GM19395 (cell line): Measurements from ENCODE around the gene ATXN2.
"Not testable (repeated sequence)": the region's sequence is repeated elsewhere in the genome, so short reads cannot be mapped to it uniquely, and the experiment has no call there.

Source experiments
- ATAC-seq: cut with Tn5 transposase; IDR thresholded peaks from one replicate; pipeline ENCODE4 v1.9.1; 2021; ENCODE audit warnings: mild to moderate bottlenecking, moderate library complexity; ENCODE audit not compliant: unreplicated experiment

The ATXN2 gene

DNA sequence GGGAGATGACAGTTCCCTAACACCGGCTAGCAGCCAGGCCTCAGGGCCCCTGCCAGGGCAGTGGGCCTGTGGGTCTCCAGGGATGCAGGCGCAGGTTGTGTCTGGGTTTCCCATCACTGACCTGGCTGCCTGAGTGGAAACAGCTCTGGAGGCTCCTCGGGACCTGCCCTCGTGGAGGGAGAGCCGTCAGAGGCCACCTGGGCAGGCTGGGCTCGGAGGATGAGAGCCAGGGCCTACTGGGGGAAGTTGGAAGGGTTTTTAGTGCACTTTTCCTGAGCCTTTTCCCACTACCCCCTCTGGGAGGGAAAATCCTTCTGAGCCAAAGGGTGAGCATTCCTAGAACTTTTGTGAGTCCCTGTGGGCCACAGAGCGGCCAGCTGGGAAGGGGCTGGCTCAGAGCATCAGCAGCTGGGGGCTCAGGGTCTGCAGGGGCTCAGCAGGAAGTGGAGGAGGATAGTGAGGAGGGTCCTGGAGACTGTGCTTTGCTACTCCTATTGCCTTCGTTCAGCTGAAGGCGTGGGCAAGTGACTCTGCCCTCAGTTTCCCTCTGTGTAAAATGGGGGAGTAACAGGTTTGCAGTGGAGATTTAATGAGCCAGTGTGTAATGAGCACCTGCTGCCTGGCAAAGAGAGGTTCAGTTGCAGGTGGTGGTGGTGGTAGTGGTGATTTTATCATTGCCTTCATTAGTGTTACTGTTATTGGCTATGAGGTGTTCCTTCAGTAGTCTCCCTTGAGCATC is 191.6 kb downstream of the ATXN2 start:
- ATAC-seq: no peak

DNA sequence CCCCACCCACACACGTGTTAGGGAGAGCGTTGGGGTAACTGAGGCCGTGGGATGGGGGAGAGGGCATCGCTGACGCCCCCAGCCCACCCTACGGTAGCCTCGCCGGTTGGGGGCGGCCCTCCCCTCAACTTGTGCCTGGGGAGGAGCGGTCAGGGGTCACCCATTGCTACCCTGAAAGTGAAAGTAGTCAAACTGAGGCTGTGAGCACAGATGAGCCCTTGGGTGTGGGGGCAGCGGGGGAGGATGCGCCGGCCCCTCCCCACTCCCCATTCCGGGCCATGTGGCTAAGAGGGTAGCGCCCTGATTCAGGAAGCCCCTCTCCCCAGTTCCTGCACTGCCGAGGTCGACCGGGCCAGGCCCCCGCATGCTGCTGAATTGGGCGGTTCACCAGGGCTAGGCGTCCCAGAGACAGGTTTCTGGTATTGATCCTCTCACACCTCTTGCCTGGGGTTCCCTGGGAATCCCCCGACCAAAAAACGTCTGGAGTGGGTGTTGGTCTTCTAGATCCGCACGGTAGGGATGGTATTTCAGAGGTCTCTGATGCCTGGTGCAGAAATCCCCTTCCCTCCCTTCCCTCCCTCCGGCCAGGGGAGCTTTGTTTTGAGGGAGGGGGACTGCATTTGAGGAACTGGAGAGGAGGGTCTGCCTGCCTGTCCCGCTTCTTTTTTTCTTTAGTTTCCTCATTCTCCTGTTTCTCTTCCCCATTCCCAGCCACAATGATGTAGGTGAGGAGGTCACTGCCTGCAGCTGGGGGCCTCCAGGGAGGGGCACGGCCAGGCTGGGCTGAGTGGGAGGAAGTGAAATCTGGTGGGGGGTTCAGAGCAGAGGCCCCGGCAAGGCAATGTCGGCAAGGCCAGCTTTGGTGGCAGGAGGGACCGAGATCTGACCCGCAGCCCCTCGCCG is 192.4 kb downstream of the ATXN2 start:
- ATAC-seq: no peak

DNA sequence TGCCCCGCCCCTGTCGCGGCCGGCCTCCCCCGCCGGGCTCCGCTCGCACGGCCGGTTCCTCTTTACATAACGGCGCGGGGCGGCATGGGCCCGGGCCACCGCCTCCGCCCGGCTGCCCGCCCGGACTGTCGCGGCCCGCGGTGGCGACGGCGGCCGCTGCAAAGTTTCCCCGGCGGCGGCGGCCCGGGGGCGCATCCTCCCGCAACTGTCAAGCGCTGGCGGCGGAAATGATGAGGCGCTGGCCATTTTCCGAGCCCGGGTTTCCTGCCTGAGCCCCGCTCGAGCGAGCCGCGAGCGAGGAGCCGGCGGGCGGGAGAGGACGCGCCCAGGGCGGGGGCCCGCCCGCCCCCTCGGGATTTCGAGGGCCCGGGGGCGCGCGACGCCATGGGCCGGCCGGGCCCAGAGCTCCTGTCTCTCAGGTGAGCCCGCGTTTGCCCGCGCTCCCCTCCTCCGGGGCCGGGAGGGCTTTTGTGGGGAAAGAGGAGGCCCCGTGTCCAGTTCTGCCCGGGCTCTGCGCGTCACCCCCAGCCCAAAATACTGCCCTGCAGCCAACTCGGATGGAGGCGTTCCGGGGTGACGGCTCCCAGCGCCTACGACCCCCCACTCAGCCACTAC is 193.1 kb downstream of the ATXN2 start, which contains the start of gene SH2B3:
Gene SH2B3, plus strand, starts transcription at position 65 of the 615 bp plus-strand sequence. CDS start 12,223 bp downstream, outside the sequence.
- ATAC-seq: peak; percentile 4

DNA sequence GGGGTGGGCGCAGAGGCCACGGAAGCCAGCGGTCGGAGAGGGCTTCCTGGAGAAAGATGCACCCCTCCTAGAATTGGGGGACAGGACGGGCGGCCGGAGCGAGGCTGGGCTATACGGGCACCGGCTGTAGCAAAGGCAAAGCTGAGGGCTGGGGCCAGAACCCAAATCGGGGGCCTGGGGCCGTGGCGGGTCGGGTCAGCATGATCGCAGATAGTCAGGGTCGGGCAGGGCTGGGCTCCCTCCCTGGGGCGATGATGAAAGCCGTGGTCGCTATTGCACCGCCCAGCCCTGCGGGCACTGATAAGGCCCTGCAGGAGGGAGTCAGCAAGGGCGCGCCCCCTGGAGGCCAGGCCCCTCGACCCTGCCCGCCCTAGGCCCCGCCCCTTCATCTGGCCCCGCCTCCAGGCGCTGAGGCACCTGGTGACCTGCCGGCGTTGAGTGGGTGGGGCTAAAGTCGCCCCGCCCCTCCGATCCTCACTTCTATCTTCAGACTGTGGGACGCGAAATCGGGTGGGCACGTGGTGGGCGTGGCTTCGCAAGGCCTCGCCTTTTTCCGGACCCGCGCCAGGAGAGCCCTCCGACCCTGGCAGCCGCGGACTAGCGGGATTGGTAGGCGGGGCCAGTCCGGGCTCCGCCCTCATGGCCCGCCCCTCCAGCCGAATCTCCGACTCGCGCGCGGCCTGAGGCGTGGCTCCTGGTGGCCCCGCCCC is 193.8 kb downstream of the ATXN2 start:
- ATAC-seq: peak; percentile 52

DNA sequence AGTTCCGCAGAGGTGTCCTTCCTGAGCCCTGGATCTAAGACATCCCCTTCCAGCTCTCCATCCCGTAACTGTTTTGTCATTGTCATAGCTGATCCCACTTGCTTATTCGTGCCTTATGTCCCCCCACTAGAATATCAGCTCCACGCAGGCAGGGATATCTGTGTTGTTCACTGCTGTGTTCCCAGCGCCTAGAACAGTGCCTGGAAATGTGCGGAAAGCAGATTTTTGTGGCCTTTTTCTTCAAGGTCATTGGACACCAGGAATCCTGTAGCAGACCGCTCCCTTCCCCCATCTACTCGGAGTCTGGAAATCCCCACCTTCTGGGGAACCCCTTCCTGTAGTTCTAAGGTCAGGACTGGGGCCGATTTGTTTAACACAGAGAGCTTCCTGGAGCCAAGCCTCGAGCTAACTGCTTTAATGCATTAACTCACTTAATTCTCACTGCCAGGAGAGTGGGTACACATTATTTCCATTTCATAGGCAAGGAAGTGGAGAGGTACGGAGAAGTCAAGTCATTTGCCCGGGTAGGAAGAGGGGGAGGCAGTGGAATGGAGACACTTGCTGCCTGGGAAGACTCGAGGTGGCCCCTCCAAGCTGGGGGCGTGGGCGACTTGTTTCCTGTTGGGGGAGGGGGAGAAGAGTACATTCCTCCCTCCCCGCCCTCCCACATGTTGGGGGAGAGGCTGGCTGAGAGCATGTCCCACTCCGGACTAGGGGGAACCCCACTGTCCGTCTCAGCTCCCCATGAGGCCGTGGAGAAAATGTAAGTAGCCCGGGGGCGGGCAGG is 194.6 kb downstream of the ATXN2 start:
- ATAC-seq: no peak

DNA sequence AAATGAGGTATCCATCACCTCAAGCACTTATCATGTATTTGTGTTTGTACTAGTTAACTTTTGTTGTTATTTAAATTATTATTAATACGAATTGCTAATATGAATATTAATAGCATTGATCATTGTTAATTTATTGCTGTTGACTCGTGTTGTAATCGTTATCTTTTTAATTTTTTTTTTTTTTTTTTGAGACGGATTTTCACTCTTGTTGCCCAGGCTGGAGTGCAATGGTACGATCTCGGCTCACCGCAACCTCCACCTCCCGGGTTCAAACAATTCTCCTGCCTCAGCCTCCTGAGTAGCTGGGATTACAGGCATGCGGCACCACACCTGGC is 196.7 kb downstream of the ATXN2 start:
- ATAC-seq: not testable (repeated sequence)
